GM19099 (cell line): ENCODE results near the gene PLXNB3.

Experiments used
- POLR2A ChIP-seq: IDR thresholded peaks from 3 replicates; pipeline ENCODE4 v1.6.1; 2011; ENCODE audit warnings: low read depth; ENCODE audit not compliant: insufficient read length; ENCODE audit errors: extremely low read depth

The PLXNB3 gene

DNA sequence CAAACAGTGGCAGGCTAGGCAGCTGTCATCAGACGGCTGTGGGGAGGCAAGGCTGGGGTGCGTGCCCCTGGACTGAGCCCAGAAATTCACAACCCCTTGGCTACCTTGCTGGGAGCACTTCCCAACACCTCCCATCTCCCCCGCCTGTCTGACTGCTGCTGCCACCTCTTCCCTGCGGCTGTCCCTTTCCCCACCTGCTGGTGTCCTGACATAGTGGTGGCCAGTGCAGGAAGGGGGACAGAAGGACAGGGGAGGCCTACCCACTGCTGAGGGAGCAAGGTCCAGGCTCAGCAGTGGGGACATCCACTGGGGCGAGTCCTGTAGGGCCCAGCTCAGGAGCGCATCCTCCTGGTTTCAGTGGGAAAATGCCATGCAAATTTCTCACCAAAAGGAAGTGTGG lies 36.0 kb upstream of the PLXNB3 start:
- TF ChIP-seq POLR2A, result no peak

DNA sequence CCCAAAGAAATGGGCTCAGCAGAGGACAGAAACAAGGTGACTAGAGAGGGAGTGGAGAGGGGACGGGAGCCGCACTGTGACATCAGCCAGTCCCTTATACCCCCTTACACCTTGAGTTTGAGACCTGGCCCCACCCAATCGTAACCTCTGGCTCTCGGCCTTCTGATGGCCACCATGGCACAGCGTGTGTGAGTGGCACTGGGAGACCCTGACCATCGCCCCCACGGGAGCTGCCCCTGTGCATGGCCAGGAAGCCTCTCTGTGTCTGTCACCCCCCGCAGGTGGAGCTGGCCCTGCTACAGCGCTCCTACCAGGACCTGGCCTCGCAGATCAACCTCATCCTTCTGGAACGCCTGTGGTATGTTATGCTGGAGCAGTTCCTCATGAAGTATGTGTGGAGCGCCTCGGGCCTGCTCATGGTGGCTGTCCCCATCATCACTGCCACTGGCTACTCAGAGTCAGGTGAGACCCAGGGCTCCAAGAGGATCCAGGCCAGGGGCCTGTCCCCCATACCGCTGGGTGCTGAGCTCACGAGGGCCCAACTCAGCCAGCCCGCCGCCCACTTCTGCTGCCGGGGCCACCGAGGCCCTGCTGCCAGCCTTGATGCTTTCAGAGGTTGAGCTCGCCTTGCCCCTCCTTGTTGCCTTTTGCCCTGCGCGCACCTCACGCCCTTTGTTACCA lies 35.0 kb upstream of the PLXNB3 start:
- TF ChIP-seq POLR2A, result no peak

DNA sequence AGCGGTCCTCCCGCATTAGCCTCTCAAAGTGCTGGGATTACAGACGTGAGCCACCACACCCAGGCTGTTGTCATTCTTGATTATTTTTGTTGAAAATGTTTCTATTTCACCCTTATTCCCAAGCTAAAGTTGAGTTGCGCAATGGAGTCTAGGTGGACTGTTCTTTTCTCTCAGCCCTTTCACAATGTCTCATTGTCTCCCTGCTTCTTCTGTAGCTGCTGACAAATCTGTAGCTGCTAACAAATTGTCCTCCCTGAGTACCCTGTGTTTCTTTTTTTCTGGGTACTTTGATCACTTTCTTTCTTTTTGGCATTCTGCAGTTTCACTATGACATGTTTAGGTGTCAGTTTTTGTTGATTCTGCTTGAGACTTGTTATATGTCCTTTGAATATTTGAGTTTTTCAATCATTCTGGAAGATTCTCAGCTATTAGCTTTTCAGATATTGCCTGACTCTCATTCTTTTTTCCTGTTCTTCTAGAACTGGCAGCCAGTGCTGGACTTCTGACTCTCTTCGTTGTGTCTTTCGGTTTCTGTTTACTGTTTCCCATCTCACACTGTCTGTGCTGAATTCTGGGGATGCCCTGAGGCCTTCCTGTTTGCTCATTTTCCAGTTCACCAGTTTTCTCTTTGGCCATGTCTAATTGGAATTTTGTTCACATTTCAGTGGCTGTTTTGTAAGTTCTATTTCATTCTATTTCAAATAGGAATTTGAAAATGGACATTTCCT lies 32.8 kb upstream of the PLXNB3 start:
- no peak for TF ChIP-seq POLR2A

DNA sequence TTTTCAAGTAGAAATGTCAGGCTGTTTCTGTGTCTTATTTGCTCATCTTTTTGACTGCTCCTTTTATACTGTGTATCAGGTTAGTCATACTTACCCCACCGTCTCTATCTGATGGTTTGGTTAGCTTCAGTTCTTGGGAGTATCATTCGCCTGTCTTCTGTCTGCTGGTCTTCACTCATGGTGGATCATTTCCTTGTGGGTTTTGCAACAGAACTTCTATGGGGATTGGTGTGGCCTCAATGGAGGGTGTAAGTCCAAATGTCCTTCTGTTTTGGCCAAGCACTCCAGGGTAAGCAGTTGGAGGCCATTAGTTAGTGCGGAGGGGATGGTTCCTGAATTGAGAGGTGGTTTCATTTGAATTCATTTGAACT lies 32.2 kb upstream of the PLXNB3 start:
- TF ChIP-seq POLR2A, result no peak

DNA sequence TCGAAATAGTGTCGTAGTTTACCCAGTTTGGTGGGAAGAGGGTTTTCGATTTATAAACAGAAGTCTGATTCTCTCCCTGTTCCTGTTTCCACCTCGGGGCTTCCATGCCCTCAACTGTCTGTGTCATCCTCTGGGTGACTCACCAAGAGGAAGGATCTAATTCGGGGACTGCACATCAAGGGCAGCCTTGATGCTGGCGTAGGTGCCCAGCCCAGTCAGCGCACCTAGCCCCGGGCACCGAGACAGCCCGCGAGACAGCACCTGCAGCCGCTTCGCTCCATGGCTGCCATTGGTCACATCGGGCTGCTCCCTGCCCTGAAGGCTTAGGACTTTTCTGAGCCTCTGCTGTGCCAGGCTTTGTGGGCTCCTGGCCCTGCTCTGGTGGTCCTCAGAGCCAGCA lies 31.6 kb upstream of the PLXNB3 start:
- no peak for TF ChIP-seq POLR2A

DNA sequence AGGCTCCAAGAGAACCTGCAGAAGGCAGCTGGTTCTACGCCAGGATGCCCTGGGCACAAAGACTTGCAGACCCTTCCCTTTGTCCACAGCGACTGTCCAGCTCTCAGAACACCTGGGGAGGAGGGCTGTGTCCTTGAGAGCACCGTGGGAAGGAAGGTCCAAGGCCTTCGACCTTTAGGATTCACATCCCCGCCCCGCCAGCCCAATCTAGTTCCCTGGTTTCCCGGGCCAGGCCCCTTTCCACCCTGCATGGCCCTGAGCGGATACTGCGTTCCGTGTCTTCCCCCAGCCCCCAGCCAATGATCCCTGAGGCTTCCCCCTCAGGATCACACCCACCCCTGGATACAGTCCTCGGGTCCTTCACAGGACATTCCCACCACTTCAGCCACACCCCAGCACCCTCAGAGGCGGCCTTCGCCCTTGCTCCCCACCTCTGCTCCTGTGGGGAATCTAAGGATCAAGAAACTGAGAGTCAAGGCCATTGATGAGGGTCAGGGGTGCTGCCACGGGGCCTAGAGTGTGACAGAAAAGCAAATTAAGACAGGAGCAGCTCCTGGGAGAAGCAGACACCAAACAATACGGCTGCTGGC lies 30.3 kb upstream of the PLXNB3 start:
- no peak for TF ChIP-seq POLR2A

DNA sequence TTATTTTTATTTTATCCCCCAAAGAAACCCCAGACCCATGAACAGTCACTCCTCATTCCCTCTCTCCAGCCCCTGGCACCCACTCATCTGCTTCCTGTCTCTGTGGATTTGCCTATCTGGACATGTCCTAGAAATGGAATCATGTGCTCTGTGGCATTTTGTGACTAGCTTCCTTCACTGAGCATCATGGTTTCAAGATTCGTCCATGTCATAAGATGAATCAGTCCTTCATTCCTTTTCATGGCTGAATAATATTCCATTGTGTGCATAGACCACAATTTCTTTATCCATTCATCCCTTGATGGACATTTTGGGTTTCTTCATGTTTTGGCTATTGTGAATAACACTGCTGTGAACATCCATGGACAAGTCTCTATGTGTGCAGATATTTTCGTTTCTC lies 29.2 kb upstream of the PLXNB3 start:
- no peak for TF ChIP-seq POLR2A

DNA sequence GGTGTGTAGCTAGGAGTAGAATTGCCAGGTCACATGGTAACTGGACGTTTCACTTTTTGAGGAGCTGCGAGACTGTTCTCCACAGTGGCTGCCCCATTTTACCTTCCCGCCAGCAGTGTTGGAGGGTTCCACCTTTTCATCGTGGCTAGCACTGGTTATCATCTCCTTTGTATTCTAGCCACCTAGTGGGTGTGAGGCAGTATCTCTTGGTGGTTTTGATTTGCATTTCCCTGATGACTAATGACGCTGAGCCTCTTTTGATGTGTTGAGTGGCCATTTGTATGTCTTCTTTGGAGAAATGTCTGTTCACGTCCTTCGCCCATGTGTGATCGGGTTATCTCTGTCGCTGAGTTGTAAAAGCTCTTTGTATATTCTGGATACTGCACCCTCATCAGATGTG lies 28.8 kb upstream of the PLXNB3 start:
- TF ChIP-seq POLR2A, result no peak

DNA sequence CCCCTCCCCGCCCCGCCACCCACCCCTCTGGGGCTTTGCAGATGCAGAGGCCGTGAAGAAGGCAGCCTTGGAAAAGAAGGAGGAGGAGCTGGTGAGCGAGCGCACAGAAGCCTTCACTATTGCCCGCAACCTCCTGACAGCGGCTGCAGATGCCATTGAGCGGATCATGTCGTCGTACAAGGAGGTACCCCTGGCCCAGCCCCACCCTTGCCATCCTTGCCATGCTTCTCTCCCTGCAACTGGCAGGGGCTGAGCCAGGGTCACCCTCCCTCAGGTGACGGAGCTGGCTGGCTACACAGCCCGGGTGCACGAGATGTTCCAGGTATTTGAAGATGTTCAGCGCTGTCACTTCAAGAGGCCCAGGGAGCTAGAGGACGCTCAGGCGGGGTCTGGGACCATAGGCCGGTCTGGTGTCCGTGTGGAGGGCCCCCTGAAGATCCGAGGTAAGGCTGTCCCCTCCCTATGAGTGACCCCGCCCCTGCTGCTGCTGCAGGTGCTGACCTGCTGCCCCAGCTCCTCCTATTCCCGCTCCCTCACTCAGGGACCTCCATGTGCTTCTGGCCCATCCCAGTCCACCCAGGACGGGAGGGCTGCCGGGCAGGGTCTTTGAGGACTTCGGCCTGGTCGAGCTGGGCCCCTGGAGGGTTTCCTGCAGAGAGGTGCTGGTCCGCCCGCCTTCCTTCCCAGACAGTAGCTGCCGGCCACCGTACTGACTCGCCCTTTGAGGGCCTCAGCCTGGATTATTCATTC lies 27.8 kb upstream of the PLXNB3 start:
- TF ChIP-seq POLR2A, result no peak

DNA sequence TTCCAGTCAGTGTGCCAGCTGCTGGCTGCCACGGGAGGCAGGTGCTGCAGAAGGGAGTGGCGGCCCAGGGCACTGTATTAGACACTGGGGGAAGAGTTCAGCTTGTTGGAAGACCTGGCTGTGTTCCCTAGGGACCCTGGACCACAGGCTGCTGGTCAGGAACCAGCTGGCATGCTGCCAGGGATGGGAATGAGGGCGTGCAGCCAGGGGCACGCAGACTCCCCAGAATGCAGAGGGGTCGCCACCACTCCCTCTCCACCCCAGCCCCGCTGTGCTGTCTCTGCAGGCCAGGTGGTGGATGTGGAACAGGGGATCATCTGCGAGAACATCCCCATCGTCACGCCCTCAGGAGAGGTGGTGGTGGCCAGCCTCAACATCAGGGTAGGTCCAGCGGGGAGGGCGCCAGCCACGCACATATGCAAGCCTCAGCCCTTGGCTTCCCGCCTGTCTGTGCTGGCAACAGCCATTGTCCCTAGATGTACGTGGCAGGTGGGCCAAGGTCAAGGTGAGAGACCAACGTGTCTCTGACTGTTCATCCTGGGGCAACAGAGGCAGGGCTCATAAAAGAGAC lies 27.1 kb upstream of the PLXNB3 start:
- TF ChIP-seq POLR2A, result no peak

DNA sequence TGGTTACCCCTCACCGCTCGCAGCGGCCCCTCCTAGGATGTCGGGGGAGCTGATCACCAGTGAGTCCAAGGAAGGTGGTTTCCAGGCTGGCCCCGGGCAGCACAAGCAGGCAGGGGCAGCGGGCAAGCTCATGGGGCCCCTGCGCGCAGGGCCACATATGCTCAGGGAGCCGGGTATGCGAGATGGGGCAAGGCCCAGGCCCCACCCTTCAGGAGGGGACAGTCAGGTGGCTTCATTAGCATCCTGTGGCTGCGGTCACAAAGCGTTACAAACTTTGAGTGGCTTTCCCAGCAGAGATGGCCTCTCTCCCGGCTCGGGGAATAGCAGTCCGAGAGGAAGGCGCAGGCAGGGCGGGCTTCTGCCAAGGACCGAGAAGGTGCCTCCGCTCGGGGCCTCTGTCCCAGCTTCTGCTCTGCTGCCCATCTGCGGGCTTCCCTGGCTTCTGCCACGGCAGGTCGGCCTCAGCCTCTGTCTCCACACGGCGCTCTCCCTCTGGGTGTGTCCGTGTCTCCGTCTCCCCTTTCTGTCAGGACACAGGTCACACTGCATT lies 25.9 kb upstream of the PLXNB3 start:
- no peak for TF ChIP-seq POLR2A

DNA sequence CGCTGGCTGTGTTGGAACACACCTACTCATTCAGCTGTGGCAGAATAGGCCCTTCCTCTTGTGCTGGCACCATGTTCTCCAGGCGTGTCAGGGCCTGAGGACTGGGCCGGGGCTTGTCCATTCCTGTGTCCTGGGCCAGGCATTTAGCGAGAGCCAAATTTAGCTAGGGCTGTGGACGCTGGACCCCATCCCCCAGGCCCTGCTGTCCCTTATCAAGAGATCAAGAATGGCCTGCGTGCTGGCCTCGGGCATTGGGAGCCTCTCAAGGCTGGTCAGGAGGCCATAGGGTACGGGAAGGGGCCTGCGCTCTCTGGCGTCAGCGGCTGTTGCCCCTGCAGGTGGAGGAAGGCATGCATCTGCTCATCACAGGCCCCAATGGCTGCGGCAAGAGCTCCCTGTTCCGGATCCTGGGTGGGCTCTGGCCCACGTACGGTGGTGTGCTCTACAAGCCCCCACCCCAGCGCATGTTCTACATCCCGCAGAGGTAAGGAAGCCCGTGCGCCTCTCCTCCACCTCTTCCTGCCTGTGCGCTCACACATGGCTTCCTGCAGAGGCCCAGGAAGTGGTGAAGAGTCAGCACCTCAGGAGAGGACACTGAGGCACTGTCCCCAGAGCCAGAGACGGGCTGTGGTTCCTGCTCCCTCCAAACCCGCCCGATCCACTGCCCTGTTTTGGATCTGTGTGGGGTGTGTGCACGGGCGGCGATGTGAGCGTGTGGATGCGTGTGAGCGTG lies 24.1 kb upstream of the PLXNB3 start:
- TF ChIP-seq POLR2A, result no peak

DNA sequence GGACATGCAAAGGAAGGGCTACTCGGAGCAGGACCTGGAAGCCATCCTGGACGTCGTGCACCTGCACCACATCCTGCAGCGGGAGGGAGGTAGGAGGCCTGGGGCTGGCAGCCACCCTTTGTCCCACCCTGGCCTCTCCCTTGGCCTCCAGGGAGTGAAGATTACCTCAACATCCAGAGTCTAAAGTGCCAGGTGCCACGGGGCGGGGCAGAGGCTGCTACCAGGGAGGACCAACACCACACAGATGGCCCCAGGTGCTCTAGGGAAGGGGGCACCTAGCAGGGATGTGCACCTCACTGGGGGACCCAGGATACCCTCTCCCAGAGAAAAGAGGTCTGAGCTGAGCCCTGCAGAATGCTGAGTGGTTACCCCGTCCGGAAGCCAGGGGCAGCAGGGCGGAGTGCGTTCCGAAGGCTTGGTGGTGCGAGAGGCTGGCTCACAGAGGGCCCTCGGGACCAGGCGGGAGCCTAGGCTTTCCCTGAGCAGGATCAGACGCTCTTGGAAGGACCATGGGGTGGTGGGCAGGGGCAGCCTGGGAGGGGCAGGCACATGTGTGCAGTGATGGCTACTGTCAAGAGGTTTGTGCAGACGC lies 23.3 kb upstream of the PLXNB3 start:
- no peak for TF ChIP-seq POLR2A

DNA sequence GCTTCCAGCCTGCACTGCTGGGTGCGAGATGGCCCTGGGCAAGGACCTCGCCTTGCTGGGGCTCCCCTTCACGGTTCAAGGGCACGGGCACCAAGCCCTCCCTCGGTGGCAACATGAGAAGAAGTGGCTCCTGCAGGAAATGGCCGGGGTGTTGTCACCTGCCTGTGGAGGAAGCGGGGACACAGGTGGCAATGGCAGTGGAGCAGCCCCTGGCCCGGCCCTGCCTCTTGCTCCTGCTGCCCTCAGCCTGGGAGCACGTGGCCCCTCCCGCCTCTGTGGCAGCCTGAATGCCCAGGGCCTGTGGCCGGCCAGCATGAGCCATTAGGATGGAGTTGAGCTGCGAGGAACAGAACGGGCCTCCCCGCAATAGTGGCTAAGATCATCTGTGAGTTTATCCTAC lies 22.6 kb upstream of the PLXNB3 start:
- no peak for TF ChIP-seq POLR2A
